ENCODE results near the gene HBE1. TPM values are rescaled to one million over a fixed set of nuclear protein-coding genes. Genes with fewer than 3 reads are reported as not detected.

HBE1 gene
- total and polyA plus RNA-seq, 4 donors, result 2.1 to 14.6 TPM; not detected in 2

- no peak for DNase-seq
- peaks cover 0 to 2% (median 0%) of the 10 kb centered on the region in 4 donors for H3K9me3 ChIP-seq (ENCODE audit: control insufficient read depth in 4 of 4, insufficient read depth in 3 of 4, low read length in 3 of 4)
- H3K9ac ChIP-seq (ENCODE audit: insufficient read depth in 1 of 2, low read length in 2 of 2), result no peak overlapping the region
- H3K36me3 ChIP-seq (ENCODE audit: control insufficient read depth in 4 of 4, insufficient read depth in 4 of 4, low read length in 4 of 4), result no peaks in the 10 kb centered on the region
- no peak for TF ChIP-seq CTCF (IDR thresholded peaks at IDR 0.05; ENCODE audit: control extremely low read depth, extremely low read depth)
- H3K27ac ChIP-seq (ENCODE audit: low read depth in 1 of 2, low read length in 1 of 2), result no peak overlapping the region
- 87 to 93% methylated on average over 1 of the region's 1 CpG for WGBS, 2 donors
- no peak for ATAC-seq (ENCODE audit: insufficient read depth, low FRiP score)
- H3K4me1 ChIP-seq (ENCODE audit: control insufficient read depth in 5 of 5, insufficient read depth in 5 of 5, low read length in 5 of 5), result no peaks in the 10 kb centered on the region
- H3K27me3 ChIP-seq (ENCODE audit: control insufficient read depth in 3 of 3, insufficient read depth in 3 of 3, low read length in 2 of 3), result no peaks in the 10 kb centered on the region
- H3K4me3 ChIP-seq, result no peak overlapping the region
These were observed 20.4 kb upstream of the HBE1 start for GRCh38 chr11:5290106-5290505.

- Histone ChIP-seq H3K27ac (ENCODE audit: low read depth in 1 of 2, low read length in 1 of 2) (no peak overlapping the region), H3K4me3 (no peak overlapping the region), H3K27me3 (ENCODE audit: control insufficient read depth in 3 of 3, insufficient read depth in 3 of 3, low read length in 2 of 3) (no peaks in the 10 kb centered on the region), H3K36me3 (ENCODE audit: control insufficient read depth in 4 of 4, insufficient read depth in 4 of 4, low read length in 4 of 4) (no peaks in the 10 kb centered on the region), H3K4me1 (ENCODE audit: control insufficient read depth in 5 of 5, insufficient read depth in 5 of 5, low read length in 5 of 5) (no peaks in the 10 kb centered on the region), H3K9me3 (ENCODE audit: control insufficient read depth in 4 of 4, insufficient read depth in 3 of 4, low read length in 3 of 4) (peaks cover 0 to 2% (median 0%) of the 10 kb centered on the region in 4 donors), H3K9ac (ENCODE audit: insufficient read depth in 1 of 2, low read length in 2 of 2) (no peak overlapping the region)
- no peak for TF ChIP-seq CTCF (IDR thresholded peaks at IDR 0.05; ENCODE audit: control extremely low read depth, extremely low read depth)
- ATAC-seq (ENCODE audit: insufficient read depth, low FRiP score) (no peak), DNase-seq (no peak)
These were observed 20.0 kb upstream of the HBE1 start for GRCh38 chr11:5289696-5290095.

GRCh38 chr11:5288906-5289550 is 19.3 kb upstream of the HBE1 start:
- DNase-seq, result no peak
- no peaks in the 10 kb centered on the region for H3K9me3 ChIP-seq (ENCODE audit: control insufficient read depth in 4 of 4, insufficient read depth in 3 of 4, low read length in 3 of 4)
- no peaks in the 10 kb centered on the region for H3K27me3 ChIP-seq (ENCODE audit: control insufficient read depth in 3 of 3, insufficient read depth in 3 of 3, low read length in 2 of 3)
- TF ChIP-seq CTCF (IDR thresholded peaks at IDR 0.05; ENCODE audit: control extremely low read depth, extremely low read depth), result no peak
- no peaks in the 10 kb centered on the region for H3K36me3 ChIP-seq (ENCODE audit: control insufficient read depth in 4 of 4, insufficient read depth in 4 of 4, low read length in 4 of 4)
- H3K4me3 ChIP-seq, result no peak overlapping the region
- H3K4me1 ChIP-seq (ENCODE audit: control insufficient read depth in 5 of 5, insufficient read depth in 5 of 5, low read length in 5 of 5), result no peaks in the 10 kb centered on the region
- no peak for ATAC-seq (ENCODE audit: insufficient read depth, low FRiP score)
- no peak overlapping the region for H3K27ac ChIP-seq (ENCODE audit: low read depth in 1 of 2, low read length in 1 of 2)
- no peak overlapping the region for H3K9ac ChIP-seq (ENCODE audit: insufficient read depth in 1 of 2, low read length in 2 of 2)
- WGBS, 2 donors, result 83 to 89% methylated on average over 6 of the region's 6 CpGs

Measured in lung (tissue), 12 donors.